Lung (tissue), 12 donors: ENCODE measurements around the gene PPA2. TPM values are rescaled to one million over a fixed set of nuclear protein-coding genes. Genes with fewer than 3 reads are reported as not detected.
"Not testable (repeated sequence)": the region's sequence is repeated elsewhere in the genome, so short reads cannot be mapped to it uniquely, and the experiment has no call there.

Source experiments
- ATAC-seq: fragments of 200-7000 bp; cut with Tn5 transposase; one replicate; pipeline ENCODE4 v1.9.1; 2020; ENCODE audit warnings: moderate number of reproducible peaks; ENCODE audit not compliant: insufficient read depth, low FRiP score
- DNase-seq, 3 donors: peaks; one replicate each; pipeline ENCODE4 v3.0.0-alpha.2; 2013 to 2017
- H3K27ac ChIP-seq, 2 donors: one replicate each; pipeline ENCODE4 v1.5.1; 2013; ENCODE audit warnings: mild to moderate bottlenecking in 2 of 2, moderate library complexity in 2 of 2, control low read depth in 1 of 2, inconsistent platforms in 1 of 2, low read depth in 1 of 2, low read length in 1 of 2
- H3K27me3 ChIP-seq, 3 donors: one replicate each; pipeline ENCODE4 v1.5.1; 2013; ENCODE audit warnings: low read length in 2 of 3; ENCODE audit not compliant: control insufficient read depth in 3 of 3, insufficient read depth in 3 of 3
- H3K36me3 ChIP-seq, 4 donors: one replicate each; pipeline ENCODE4 v1.5.1; 2013; ENCODE audit warnings: low read length in 4 of 4, mild to moderate bottlenecking in 1 of 4, moderate library complexity in 1 of 4; ENCODE audit not compliant: control insufficient read depth in 4 of 4, insufficient read depth in 4 of 4
- H3K4me1 ChIP-seq, 5 donors: one replicate each; pipeline ENCODE4 v1.5.1; 2013; ENCODE audit warnings: low read length in 5 of 5, mild to moderate bottlenecking in 2 of 5, moderate library complexity in 1 of 5; ENCODE audit not compliant: control insufficient read depth in 5 of 5, insufficient read depth in 5 of 5
- H3K4me3 ChIP-seq: one replicate; pipeline ENCODE4 v1.5.1; 2013; ENCODE audit warnings: mild to moderate bottlenecking, control low read depth, moderate library complexity
- H3K9ac ChIP-seq, 2 donors: one replicate each; pipeline ENCODE4 v1.5.1; 2013; ENCODE audit warnings: low read length in 2 of 2, control low read depth in 1 of 2; ENCODE audit not compliant: insufficient read depth in 1 of 2
- H3K9me3 ChIP-seq, 4 donors: one replicate each; pipeline ENCODE4 v1.5.1; 2013; ENCODE audit warnings: low read length in 3 of 4, mild to moderate bottlenecking in 1 of 4, moderate library complexity in 1 of 4; ENCODE audit not compliant: control insufficient read depth in 4 of 4, insufficient read depth in 3 of 4
- CTCF ChIP-seq: IDR thresholded peaks from 2 replicates; pipeline ENCODE4 v1.5.1; 2012; ENCODE audit warnings: mild to moderate bottlenecking; ENCODE audit errors: control extremely low read depth, extremely low read depth
- WGBS, 2 donors: extraction: QIAGEN DNeasy Blood & Tissue Kit; methylation state at CpG; one replicate each; pipeline ENCODE4 v1.1.7; 2013; 5-methylcytosine and 5-hydroxymethylcytosine counted together
- polyA plus RNA-seq, 2 donors: library from polyadenylated mRNA; stranded (reverse); fragments of 200-250 nt; gene quantifications; one replicate each; pipeline ENCODE4 v1.2.1, GENCODE V29; 2013
- total RNA-seq, 2 donors: library from RNA; depleted of rRNA in 1 of 2; stranded (reverse); fragments of >200 nt in 1 of 2; gene quantifications; one replicate each; pipeline ENCODE4 v1.2.1, GENCODE V29; 2014 to 2021
- donor health status: control.
- donor health status: control.
- donor health status: Bipolar disorder and iron deficiency.
- donor health status: healthy.
- donor health status: DM: yes; HTN: yes; CAD: no.

The PPA2 gene
- total and polyA plus RNA-seq, 4 donors = 70.0 to 114 (median 77.1) TPM

- no peaks in the 10 kb centered on the region for H3K27me3 ChIP-seq
- peaks cover 0 to 12% (median 3%) of the 10 kb centered on the region in 4 donors for H3K36me3 ChIP-seq
- TF ChIP-seq CTCF = no peak
- H3K4me3 ChIP-seq = no peak overlapping the region
- no peak for DNase-seq
- peaks cover 5 to 20% (median 11%) of the 10 kb centered on the region in 5 donors for H3K4me1 ChIP-seq
- 55 to 71% methylated on average over 6 of the region's 6 CpGs for WGBS, 2 donors
- no peak overlapping the region for H3K27ac ChIP-seq
- H3K9me3 ChIP-seq = peaks cover 0 to 2% (median 0%) of the 10 kb centered on the region in 4 donors
- H3K9ac ChIP-seq = no peak overlapping the region
- no peak for ATAC-seq
Observed at GRCh38 chr4:105470766-105471165, 3.1 kb downstream of the PPA2 start.

- TF ChIP-seq CTCF = no peak
- peaks cover 0 to 2% (median 0%) of the 10 kb centered on the region in 4 donors for H3K9me3 ChIP-seq
- no peak overlapping the region for H3K9ac ChIP-seq
- no peaks in the 10 kb centered on the region for H3K27me3 ChIP-seq
- DNase-seq (no peak), ATAC-seq (no peak)
- WGBS, 2 donors = 60 to 78% methylated on average over 1 of the region's 1 CpG
- H3K36me3 ChIP-seq = peaks cover 2 to 12% (median 3%) of the 10 kb centered on the region in 4 donors
- peaks cover 5 to 20% (median 11%) of the 10 kb centered on the region in 5 donors for H3K4me1 ChIP-seq
- no peak overlapping the region for H3K27ac ChIP-seq
- H3K4me3 ChIP-seq = no peak overlapping the region
Observed at GRCh38 chr4:105469736-105470135, 4.1 kb downstream of the PPA2 start.

GRCh38 chr4:105466580-105466979 lies 7.3 kb downstream of the PPA2 start:
- DNase-seq (no peak), ATAC-seq (no peak)
- no peak overlapping the region for H3K9ac ChIP-seq
- TF ChIP-seq CTCF = no peak
- WGBS, 2 donors = 94 to 98% methylated on average over 6 of the region's 6 CpGs
- H3K27ac ChIP-seq = no peak overlapping the region
- H3K36me3 ChIP-seq = peaks cover 2 to 7% (median 5%) of the 10 kb centered on the region in 4 donors
- H3K4me3 ChIP-seq = no peak overlapping the region
- peaks cover 2 to 12% (median 3%) of the 10 kb centered on the region in 5 donors for H3K4me1 ChIP-seq
- peaks cover 0 to 2% (median 0%) of the 10 kb centered on the region in 4 donors for H3K9me3 ChIP-seq
- no peaks in the 10 kb centered on the region for H3K27me3 ChIP-seq

- DNase-seq, H3K27ac ChIP-seq, H3K27me3 ChIP-seq, H3K36me3 ChIP-seq, H3K9ac ChIP-seq, H3K9me3 ChIP-seq, H3K4me3 ChIP-seq, ATAC-seq: not testable (repeated sequence)
- 98 to 100% methylated on average over 2 of the region's 2 CpGs for WGBS, 2 donors
- H3K4me1 ChIP-seq = peaks cover 0 to 20% (median 0%) of the 10 kb centered on the region in 5 donors
Observed at GRCh38 chr4:105464563-105464962, 9.3 kb downstream of the PPA2 start.
